Measurements from ENCODE around the gene LAP3. TPM values are rescaled to one million over a fixed set of nuclear protein-coding genes. Genes with fewer than 3 reads are reported as not detected.

The LAP3 gene
- total RNA-seq, 4 donors from 2014 or later: 72.3 to 117 (median 78.9) TPM

GRCh38 chr4:17636341-17636695 is 59.3 kb downstream of the LAP3 start:
- WGBS: 80% methylated on average over 14 of the region's 17 CpGs
- intact Hi-C loops (cut with DNase I): loop anchor here (2.0 kb wide), 1 partner anchor 86 kb away; no protein-coding TSS in a partner anchor
- H3K27ac ChIP-seq (replicated peaks in 1 of 4): no peak overlapping the region
- no peaks in the 10 kb centered on the region for H3K9me3 ChIP-seq
- no peak overlapping the region for H3K4me3 ChIP-seq
- peaks cover 0 to 8% (median 6%) of the 10 kb centered on the region in 4 donors for H3K4me1 ChIP-seq
- no peaks in the 10 kb centered on the region for H3K27me3 ChIP-seq
- peaks cover 26 to 53% (median 44%) of the 10 kb centered on the region in 4 donors for H3K36me3 ChIP-seq
- no peak for DNase-seq (ENCODE audit: extremely low spot score)
- TF ChIP-seq CTCF (IDR thresholded peaks at IDR 0.05): no peak
- TF ChIP-seq POLR2A (IDR thresholded peaks at IDR 0.05; ENCODE audit: low read depth): no peak
- TF ChIP-seq EP300 (IDR thresholded peaks at IDR 0.05): no peak
- no peak for TF ChIP-seq POLR2AphosphoS5 (IDR thresholded peaks at IDR 0.05)

- no peak overlapping the region for H3K4me3 ChIP-seq
- peaks cover 26 to 47% (median 38%) of the 10 kb centered on the region in 4 donors for H3K36me3 ChIP-seq
- peaks cover 0 to 4% (median 0%) of the 10 kb centered on the region in 4 donors for H3K27me3 ChIP-seq
- WGBS: 57% methylated on average over 30 of the region's 32 CpGs
- no peak for DNase-seq (ENCODE audit: extremely low spot score)
- peaks cover 0 to 10% (median 8%) of the 10 kb centered on the region in 4 donors for H3K4me1 ChIP-seq
- peak; percentile 78 to 96 (median 79) for TF ChIP-seq CTCF (IDR thresholded peaks at IDR 0.05)
- peak in 1 of 2 donors; percentile 50 for TF ChIP-seq POLR2AphosphoS5 (IDR thresholded peaks at IDR 0.05)
- no peak for TF ChIP-seq POLR2A (IDR thresholded peaks at IDR 0.05; ENCODE audit: low read depth)
- TF ChIP-seq EP300 (IDR thresholded peaks at IDR 0.05): no peak
- intact Hi-C loops (cut with DNase I): loop anchor here (2.0 kb wide), 1 partner anchor 86 kb away; no protein-coding TSS in a partner anchor
- H3K9me3 ChIP-seq: no peaks in the 10 kb centered on the region
- no peak overlapping the region for H3K27ac ChIP-seq (replicated peaks in 1 of 4)
Observed at GRCh38 chr4:17636696-17637622, 60.0 kb downstream of the LAP3 start.

- no peak for DNase-seq (ENCODE audit: extremely low spot score)
- peaks cover 10 to 31% (median 17%) of the 10 kb centered on the region in 4 donors for H3K36me3 ChIP-seq
- H3K27me3 ChIP-seq: peaks cover 0 to 21% (median 0%) of the 10 kb centered on the region in 4 donors
- WGBS: 100% methylated on average over 3 of the region's 7 CpGs
- intact Hi-C loops (cut with DNase I): no loop called here
- H3K9me3 ChIP-seq: peaks cover 0 to 6% (median 0%) of the 10 kb centered on the region in 4 donors
- peaks cover 0 to 11% (median 10%) of the 10 kb centered on the region in 4 donors for H3K4me1 ChIP-seq
- no peak overlapping the region for H3K4me3 ChIP-seq
- TF ChIP-seq EP300 (IDR thresholded peaks at IDR 0.05): no peak
- TF ChIP-seq CTCF (IDR thresholded peaks at IDR 0.05): no peak
- no peak for TF ChIP-seq POLR2A (IDR thresholded peaks at IDR 0.05; ENCODE audit: low read depth)
- TF ChIP-seq POLR2AphosphoS5 (IDR thresholded peaks at IDR 0.05): no peak
- no peak overlapping the region for H3K27ac ChIP-seq (replicated peaks in 1 of 4)
Observed at GRCh38 chr4:17639136-17639535, 62.1 kb downstream of the LAP3 start.

GRCh38 chr4:17642398-17642783 is 65.4 kb downstream of the LAP3 start:
- no CpG with 5 or more reads among the region's 1 CpG for WGBS
- H3K27ac ChIP-seq (replicated peaks in 1 of 4): no peak overlapping the region
- intact Hi-C loops (cut with DNase I): no loop called here
- H3K36me3 ChIP-seq: peaks cover 0 to 5% (median 0%) of the 10 kb centered on the region in 4 donors
- TF ChIP-seq POLR2AphosphoS5 (IDR thresholded peaks at IDR 0.05) (no peak), EP300 (IDR thresholded peaks at IDR 0.05) (no peak), CTCF (IDR thresholded peaks at IDR 0.05) (no peak), POLR2A (IDR thresholded peaks at IDR 0.05; ENCODE audit: low read depth) (no peak)
- peaks cover 0 to 6% (median 0%) of the 10 kb centered on the region in 4 donors for H3K9me3 ChIP-seq
- no peak overlapping the region for H3K4me3 ChIP-seq
- peaks cover 0 to 5% (median 2%) of the 10 kb centered on the region in 4 donors for H3K4me1 ChIP-seq
- H3K27me3 ChIP-seq: peaks cover 0 to 21% (median 0%) of the 10 kb centered on the region in 4 donors
- no peak for DNase-seq (ENCODE audit: extremely low spot score)
